ENCODE data around the gene EPHA4. TPM values are rescaled to one million over a fixed set of nuclear protein-coding genes. Genes with fewer than 3 reads are reported as not detected.

EPHA4 gene
- total and polyA plus RNA-seq, 2 of the 4 experiments (the other 2 are of a cell fraction): 36.9 to 132 TPM

DNA sequence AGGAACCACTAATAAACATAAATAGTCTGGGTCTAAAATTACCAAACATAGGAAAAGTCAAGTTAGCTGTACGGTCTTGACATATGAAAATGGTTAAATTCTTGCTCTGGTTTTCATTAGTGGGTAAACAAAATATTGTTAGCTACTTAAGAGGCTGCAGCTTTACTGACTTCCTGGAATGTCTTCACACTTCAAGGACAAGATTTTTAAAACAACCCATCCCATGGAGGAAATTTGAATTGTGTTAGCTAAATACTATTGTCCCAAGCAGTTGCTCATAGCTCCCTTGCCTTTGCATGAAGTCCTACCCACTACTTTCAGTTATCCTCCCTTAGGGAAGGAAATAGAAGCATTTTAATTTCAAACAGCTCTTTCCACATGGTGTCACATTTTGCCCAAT, 128.5 kb downstream of the EPHA4 start:
- Histone ChIP-seq H3K27ac (ENCODE audit: insufficient read depth, low read length) (no peak overlapping the region), H3K27me3 (ENCODE audit: control insufficient read depth, insufficient read depth, low read length) (no peaks in the 10 kb centered on the region), H3K14ac (replicated peaks; ENCODE audit: low read depth, low read length) (no peak overlapping the region), H3K79me1 (ENCODE audit: low read depth in 1 of 2, low read length in 2 of 2) (peaks cover 0 to 3% of the 10 kb centered on the region in 2 experiments; a peak in 1 of 4 replicates), H3K23ac (ENCODE audit: low read depth, low read length) (no peak overlapping the region), H2BK120ac (ENCODE audit: low read depth, low read length) (peak overlapping the region; percentile 25; the same call in 1 of the 2 replicates), H3K9me1 (ENCODE audit: insufficient read depth, low read length) (no peaks in the 10 kb centered on the region), H2AFZ (replicated peaks; ENCODE audit: low read length, poor library complexity) (no peak overlapping the region), H3K18ac (ENCODE audit: low read depth, low read length) (peak overlapping the region; percentile 21; the same call in 1 of the 2 replicates), H2AK5ac (ENCODE audit: low read depth, low read length) (no peak overlapping the region), H3K56ac (ENCODE audit: extremely low read depth, insufficient read depth, low read length) (no peak overlapping the region), H3K4ac (ENCODE audit: low read depth, low read length) (no peak overlapping the region; the same call in 1 of the 2 replicates), H4K91ac (ENCODE audit: insufficient read depth, low read depth, low read length) (no peak overlapping the region), H2BK5ac (ENCODE audit: low read depth, low read length, poor library complexity, severe bottlenecking) (no peak overlapping the region), H4K8ac (ENCODE audit: low read depth in 2 of 2, low read length in 2 of 2) (no peak overlapping the region), H3K9me3 (ENCODE audit: control insufficient read depth, insufficient read depth, low read length) (no peaks in the 10 kb centered on the region), H4K5ac (ENCODE audit: low read depth, low read length) (no peak overlapping the region), H2AK9ac (replicated peaks; ENCODE audit: low read depth, low read length, poor library complexity) (no peak overlapping the region), H2BK15ac (ENCODE audit: low read depth, low read length) (no peak overlapping the region), H3K4me3 (ENCODE audit: insufficient read depth, low read depth, low read length) (no peak overlapping the region), H4K20me1 (ENCODE audit: insufficient read depth, low read length) (no peaks in the 10 kb centered on the region), H2BK20ac (ENCODE audit: low read depth, low read length) (peak overlapping the region; percentile 41; the same call in 1 of the 2 replicates), H3K4me1 (ENCODE audit: control insufficient read depth, insufficient read depth, low read length) (peaks cover 2% of the 10 kb centered on the region), H3K4me2 (ENCODE audit: low read depth, low read length) (no peak overlapping the region; the same call in 1 of the 2 replicates), H3K36me3 (ENCODE audit: control insufficient read depth, insufficient read depth, low read length) (peaks cover 27% of the 10 kb centered on the region), H3K9ac (ENCODE audit: low read depth, low read length) (no peak overlapping the region)
- dilution Hi-C loops (cut with HindIII; ENCODE audit: low sequenced_read_pairs, unreplicated experiment): no loop called here
- no TSS peak for BruUV-seq (replicated peaks)
- intact Hi-C loops (cut with micrococcal nuclease): loop anchor here (5.0 kb wide), 1 partner anchor 129 kb away; the partner anchor contains the start of gene EPHA4
- ATAC-seq (ENCODE audit: low read depth) (no peak; the same call in 1 of the 2 replicates), DNase-seq (no peak)
- in situ Hi-C loops (cut with MboI; ENCODE audit: low sequenced_read_pairs): no loop called here
- POLR2A ChIA-PET (ENCODE audit: unreplicated experiment): no interaction called here
- no CpG with 5 or more reads among the region's 1 CpG for WGBS, 2 experiments (ENCODE audit: extremely low coverage in 2 of 2, insufficient read length in 1 of 2)
- no peak for TF ChIP-seq MAZ (IDR thresholded peaks at IDR 0.05; ENCODE audit: borderline replicate concordance, low read depth, low read length)
- TF ChIP-seq, protein P1, sequence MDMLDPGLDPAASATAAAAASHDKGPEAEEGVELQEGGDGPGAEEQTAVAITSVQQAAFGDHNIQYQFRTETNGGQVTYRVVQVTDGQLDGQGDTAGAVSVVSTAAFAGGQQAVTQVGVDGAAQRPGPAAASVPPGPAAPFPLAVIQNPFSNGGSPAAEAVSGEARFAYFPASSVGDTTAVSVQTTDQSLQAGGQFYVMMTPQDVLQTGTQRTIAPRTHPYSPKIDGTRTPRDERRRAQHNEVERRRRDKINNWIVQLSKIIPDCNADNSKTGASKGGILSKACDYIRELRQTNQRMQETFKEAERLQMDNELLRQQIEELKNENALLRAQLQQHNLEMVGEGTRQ (IDR thresholded peaks at IDR 0.05; ENCODE audit: low read depth, low read length): no peak
- no peak for TF ChIP-seq FOS (IDR thresholded peaks at IDR 0.05; ENCODE audit: low read depth, low read length)
- TF ChIP-seq RFX5 (IDR thresholded peaks at IDR 0.05; ENCODE audit: low read depth, low read length): no peak
- TF ChIP-seq RAD21 (IDR thresholded peaks at IDR 0.05; ENCODE audit: low read length): no peak
- TF ChIP-seq RCOR1 (IDR thresholded peaks at IDR 0.05; ENCODE audit: insufficient replicate concordance, low read length): no peak
- TF ChIP-seq CEBPB (IDR thresholded peaks at IDR 0.05; ENCODE audit: low read depth, low read length): no peak
- TF ChIP-seq ELK1 (IDR thresholded peaks at IDR 0.05; ENCODE audit: borderline replicate concordance, low read depth, low read length): no peak
- TF ChIP-seq, protein P2, sequence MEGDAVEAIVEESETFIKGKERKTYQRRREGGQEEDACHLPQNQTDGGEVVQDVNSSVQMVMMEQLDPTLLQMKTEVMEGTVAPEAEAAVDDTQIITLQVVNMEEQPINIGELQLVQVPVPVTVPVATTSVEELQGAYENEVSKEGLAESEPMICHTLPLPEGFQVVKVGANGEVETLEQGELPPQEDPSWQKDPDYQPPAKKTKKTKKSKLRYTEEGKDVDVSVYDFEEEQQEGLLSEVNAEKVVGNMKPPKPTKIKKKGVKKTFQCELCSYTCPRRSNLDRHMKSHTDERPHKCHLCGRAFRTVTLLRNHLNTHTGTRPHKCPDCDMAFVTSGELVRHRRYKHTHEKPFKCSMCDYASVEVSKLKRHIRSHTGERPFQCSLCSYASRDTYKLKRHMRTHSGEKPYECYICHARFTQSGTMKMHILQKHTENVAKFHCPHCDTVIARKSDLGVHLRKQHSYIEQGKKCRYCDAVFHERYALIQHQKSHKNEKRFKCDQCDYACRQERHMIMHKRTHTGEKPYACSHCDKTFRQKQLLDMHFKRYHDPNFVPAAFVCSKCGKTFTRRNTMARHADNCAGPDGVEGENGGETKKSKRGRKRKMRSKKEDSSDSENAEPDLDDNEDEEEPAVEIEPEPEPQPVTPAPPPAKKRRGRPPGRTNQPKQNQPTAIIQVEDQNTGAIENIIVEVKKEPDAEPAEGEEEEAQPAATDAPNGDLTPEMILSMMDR (conservative IDR thresholded peaks at IDR 0.05; ENCODE audit: low read depth, low read length): no peak
- no peak for TF ChIP-seq CHD1 (IDR thresholded peaks at IDR 0.05; ENCODE audit: low read depth, low read length)
- no peak for TF ChIP-seq NFE2L2 (IDR thresholded peaks at IDR 0.05; ENCODE audit: low read depth, low read length)
- TF ChIP-seq BHLHE40 (IDR thresholded peaks at IDR 0.05; ENCODE audit: low read depth, low read length): no peak
- no peak for TF ChIP-seq POLR2A (IDR thresholded peaks at IDR 0.05; ENCODE audit: low read depth, low read length)
- no peak for TF ChIP-seq SMC3 (IDR thresholded peaks at IDR 0.05; ENCODE audit: low read depth, low read length)
- no peak for TF ChIP-seq MAFK (IDR thresholded peaks at IDR 0.05; ENCODE audit: low read depth, low read length)
- no peak for TF ChIP-seq MXI1 (IDR thresholded peaks at IDR 0.05; ENCODE audit: borderline replicate concordance, low read depth, low read length)
- CTCF ChIA-PET: interaction anchor here (0.8 to 1.2 kb wide), 2 partner anchors 17 to 24 kb away, joined by 3 read pairs; no protein-coding TSS in a partner anchor
